ENCODE results near the gene EPSTI1. TPM values are rescaled to one million over a fixed set of nuclear protein-coding genes. Genes with fewer than 3 reads are reported as not detected.

Gene EPSTI1
- total and polyA plus RNA-seq, 8 donors: 0.83 to 9.7 (median 2.1) TPM

DNA sequence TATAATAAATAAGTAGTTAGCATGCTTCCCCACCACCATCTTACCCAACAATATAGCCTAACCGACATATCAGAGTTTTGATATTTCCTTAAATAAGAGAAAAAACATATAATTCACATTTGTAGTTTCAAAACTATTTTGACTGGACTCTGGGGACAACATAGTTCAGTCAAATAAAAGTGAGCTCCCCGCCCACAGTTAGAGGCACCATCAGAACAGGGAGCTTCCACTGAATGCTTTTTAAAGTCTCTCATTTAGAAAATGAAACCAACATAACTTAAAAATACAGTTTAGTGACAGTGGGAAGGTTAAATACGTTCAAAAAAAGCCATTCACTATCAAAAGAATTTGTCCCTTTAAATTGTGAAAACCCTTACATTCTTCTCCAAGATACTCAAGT lies 92.8 kb downstream of the EPSTI1 start:
- TF ChIP-seq, protein P1, sequence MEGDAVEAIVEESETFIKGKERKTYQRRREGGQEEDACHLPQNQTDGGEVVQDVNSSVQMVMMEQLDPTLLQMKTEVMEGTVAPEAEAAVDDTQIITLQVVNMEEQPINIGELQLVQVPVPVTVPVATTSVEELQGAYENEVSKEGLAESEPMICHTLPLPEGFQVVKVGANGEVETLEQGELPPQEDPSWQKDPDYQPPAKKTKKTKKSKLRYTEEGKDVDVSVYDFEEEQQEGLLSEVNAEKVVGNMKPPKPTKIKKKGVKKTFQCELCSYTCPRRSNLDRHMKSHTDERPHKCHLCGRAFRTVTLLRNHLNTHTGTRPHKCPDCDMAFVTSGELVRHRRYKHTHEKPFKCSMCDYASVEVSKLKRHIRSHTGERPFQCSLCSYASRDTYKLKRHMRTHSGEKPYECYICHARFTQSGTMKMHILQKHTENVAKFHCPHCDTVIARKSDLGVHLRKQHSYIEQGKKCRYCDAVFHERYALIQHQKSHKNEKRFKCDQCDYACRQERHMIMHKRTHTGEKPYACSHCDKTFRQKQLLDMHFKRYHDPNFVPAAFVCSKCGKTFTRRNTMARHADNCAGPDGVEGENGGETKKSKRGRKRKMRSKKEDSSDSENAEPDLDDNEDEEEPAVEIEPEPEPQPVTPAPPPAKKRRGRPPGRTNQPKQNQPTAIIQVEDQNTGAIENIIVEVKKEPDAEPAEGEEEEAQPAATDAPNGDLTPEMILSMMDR (IDR thresholded peaks at IDR 0.05): no peak
- Histone ChIP-seq H3K36me3 (no peaks in the 10 kb centered on the region), H3K27ac (no peak overlapping the region), H3K9me3 (no peaks in the 10 kb centered on the region), H3K4me1 (peaks cover 0 to 11% (median 9%) of the 10 kb centered on the region in 3 donors), H3K27me3 (no peaks in the 10 kb centered on the region), H3K4me3 (no peak overlapping the region)
- intact Hi-C loops (cut with DNase I): no loop called here
- no peak for FAIRE-seq
- no peak for ATAC-seq
- 79 to 87% methylated on average over 3 of the region's 3 CpGs for WGBS, 2 donors
- DNase-seq: no peak

DNA sequence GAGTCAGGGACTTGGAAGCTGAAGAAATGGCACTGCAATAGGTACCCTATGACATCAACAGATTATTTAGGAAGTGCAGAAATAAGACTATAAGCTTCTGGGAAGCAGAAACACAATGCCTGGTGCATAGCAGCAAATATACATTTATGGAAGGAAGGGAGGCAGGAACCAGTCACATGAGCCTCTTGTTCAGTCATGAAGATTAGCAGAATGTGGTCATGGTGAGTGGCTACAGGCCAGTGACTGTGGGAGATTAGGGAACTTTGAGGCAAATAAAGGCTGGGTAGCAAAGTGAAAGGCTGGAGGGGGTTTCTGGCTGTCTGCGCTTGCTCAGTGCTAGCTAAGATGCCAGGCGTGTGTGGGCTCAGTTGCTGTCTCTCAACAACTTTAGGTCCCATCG lies 96.3 kb downstream of the EPSTI1 start:
- WGBS, 2 donors: 94 to 95% methylated on average over 3 of the region's 3 CpGs
- H3K36me3 ChIP-seq: no peaks in the 10 kb centered on the region
- H3K27ac ChIP-seq: no peak overlapping the region
- H3K4me1 ChIP-seq: peaks cover 0 to 15% (median 12%) of the 10 kb centered on the region in 3 donors
- no peaks in the 10 kb centered on the region for H3K27me3 ChIP-seq
- H3K9me3 ChIP-seq: no peaks in the 10 kb centered on the region
- no peak overlapping the region for H3K4me3 ChIP-seq
- DNase-seq (no peak), ATAC-seq (peak in 1 of 4 donors; percentile 29), FAIRE-seq (no peak)
- intact Hi-C loops (cut with DNase I): no loop called here
- TF ChIP-seq, protein P1 (IDR thresholded peaks at IDR 0.05): no peak

- peak in 3 of 4 donors; percentile 80 to 83 (median 82) for ATAC-seq
- WGBS, 2 donors: 3 to 5% methylated on average over 4 of the region's 4 CpGs
- DNase-seq: peak in 3 of 6 donors; percentile 19 to 44 (median 28)
- H3K27ac ChIP-seq: peak overlapping the region in 2 of 4 donors; percentile 22 to 31
- H3K27me3 ChIP-seq: no peaks in the 10 kb centered on the region
- peaks cover 0 to 15% (median 12%) of the 10 kb centered on the region in 3 donors for H3K4me1 ChIP-seq
- intact Hi-C loops (cut with DNase I): no loop called here
- peak; percentile 63 for FAIRE-seq
- no peak overlapping the region for H3K4me3 ChIP-seq
- TF ChIP-seq, protein P1 (IDR thresholded peaks at IDR 0.05): no peak
- no peaks in the 10 kb centered on the region for H3K9me3 ChIP-seq
- H3K36me3 ChIP-seq: no peaks in the 10 kb centered on the region
These were observed 97.2 kb downstream of the EPSTI1 start for GRCh38 chr13:42894765-42895243.

GRCh38 chr13:42893214-42893671 lies 98.8 kb downstream of the EPSTI1 start:
- H3K9me3 ChIP-seq: no peaks in the 10 kb centered on the region
- no peak for FAIRE-seq

DNA sequence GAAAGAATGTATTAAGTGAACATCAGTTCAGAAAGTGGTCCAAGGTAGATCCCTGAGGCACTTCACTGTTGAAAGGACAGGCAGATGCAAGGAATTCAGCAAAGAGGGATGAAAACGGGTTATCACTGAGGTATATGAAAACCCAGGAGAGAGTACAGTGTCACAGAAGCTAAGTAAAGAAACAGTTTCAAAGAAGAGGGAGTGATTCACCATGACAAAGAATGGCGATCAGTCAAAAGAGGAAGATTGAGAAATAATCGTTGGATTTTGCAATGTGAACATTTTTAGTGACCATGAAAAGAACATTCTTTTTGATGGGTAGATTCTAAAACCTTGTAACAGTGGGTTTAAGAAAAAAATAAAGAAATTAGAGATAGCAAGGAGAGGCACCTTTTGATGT lies 99.3 kb downstream of the EPSTI1 start:
- H3K27me3 ChIP-seq: no peaks in the 10 kb centered on the region

More at GRCh38 chr13:42893214-42893671, 98.8 kb downstream of the EPSTI1 start:
- peak in 2 of 4 donors; percentile 53 to 54 for ATAC-seq
- Histone ChIP-seq H3K27me3 (no peaks in the 10 kb centered on the region), H3K27ac (no peak overlapping the region), H3K4me3 (no peak overlapping the region), H3K36me3 (no peaks in the 10 kb centered on the region), H3K4me1 (peaks cover 0 to 15% (median 12%) of the 10 kb centered on the region in 3 donors)
- DNase-seq: no peak
- WGBS, 2 donors: 24 to 56% methylated on average over 1 of the region's 1 CpG
- TF ChIP-seq, protein P1 (IDR thresholded peaks at IDR 0.05): no peak
- intact Hi-C loops (cut with DNase I): no loop called here

More for the DNA sequence above, 99.3 kb downstream of the EPSTI1 start:
- FAIRE-seq (no peak), DNase-seq (no peak), ATAC-seq (peak in 1 of 4 donors; percentile 25)
- TF ChIP-seq, protein P1 (IDR thresholded peaks at IDR 0.05): no peak
- intact Hi-C loops (cut with DNase I): no loop called here
- no peak overlapping the region for H3K4me3 ChIP-seq
- H3K9me3 ChIP-seq: no peaks in the 10 kb centered on the region
- no peaks in the 10 kb centered on the region for H3K36me3 ChIP-seq
- peaks cover 0 to 15% (median 12%) of the 10 kb centered on the region in 3 donors for H3K4me1 ChIP-seq
- WGBS, 2 donors: 75 to 79% methylated on average over 3 of the region's 3 CpGs
- H3K27ac ChIP-seq: no peak overlapping the region
